Measurements from ENCODE around the gene PLCD3.
A peak's percentile ranks its signal among the peaks of the same experiment; 100 is the strongest.

Gene PLCD3

GRCh38 chr17:45146890-45147580, 14.7 kb upstream of the PLCD3 start:
- peak overlapping the region; percentile 71 for H2BK120ac ChIP-seq (ENCODE audit: low read depth, low read length)
- peak overlapping the region; percentile 73 to 99 for H3K4ac ChIP-seq (ENCODE audit: low read depth in 1 of 2, low read length in 2 of 2)
- H3K27ac ChIP-seq (ENCODE audit: low read length, poor library complexity, severe bottlenecking) = peak overlapping the region; percentile 98
- H2AFZ ChIP-seq (ENCODE audit: low read depth, low read length) = no peak overlapping the region
- H3K14ac ChIP-seq (ENCODE audit: low read length in 2 of 2) = peak overlapping the region in 1 of 2 experiments; percentile 79
- 22% methylated on average over 25 of the region's 29 CpGs for WGBS
- no peaks in the 10 kb centered on the region for H3K27me3 ChIP-seq (ENCODE audit: control insufficient read depth in 1 of 2, insufficient read depth in 1 of 2, low read length in 2 of 2)
- H3K79me1 ChIP-seq (replicated peaks; ENCODE audit: low read length, poor library complexity, severe bottlenecking) = peaks cover 12% of the 10 kb centered on the region
- peak overlapping the region; percentile 68 to 82 for H3K4me3 ChIP-seq (ENCODE audit: insufficient read depth in 1 of 2, low read depth in 1 of 2, low read length in 2 of 2)
- peak overlapping the region; percentile 97 for H3K9ac ChIP-seq (ENCODE audit: low read length)
- peak overlapping the region; percentile 45 for H2AK5ac ChIP-seq (ENCODE audit: low read length, severe bottlenecking)
- peak overlapping the region; percentile 92 for H4K91ac ChIP-seq (ENCODE audit: low read length)
- H2BK12ac ChIP-seq (ENCODE audit: low read length in 2 of 2) = peak overlapping the region in 1 of 2 experiments; percentile 17
- DNase-seq = peak; percentile 76
- H3K18ac ChIP-seq (ENCODE audit: low read depth in 1 of 2, low read length in 2 of 2) = peak overlapping the region; percentile 74 to 86
- H3K4me2 ChIP-seq (ENCODE audit: low read length, poor library complexity, severe bottlenecking) = peak overlapping the region; percentile 69
- H3K4me1 ChIP-seq (ENCODE audit: control insufficient read depth, insufficient read depth, low read depth, low read length) = peaks cover 28% of the 10 kb centered on the region
- peaks cover 0 to 14% of the 10 kb centered on the region in 2 experiments for H3K36me3 ChIP-seq (ENCODE audit: control insufficient read depth in 1 of 2, insufficient read depth in 2 of 2, low read depth in 1 of 2, low read length in 2 of 2)
- H2BK15ac ChIP-seq (ENCODE audit: low read depth, poor library complexity, severe bottlenecking) = no peak overlapping the region
- H4K8ac ChIP-seq (ENCODE audit: low read length) = peak overlapping the region; percentile 98
- no peaks in the 10 kb centered on the region for H3K9me3 ChIP-seq (ENCODE audit: control insufficient read depth, low read length)
- peak overlapping the region in 1 of 2 experiments; percentile 66 for H3K23ac ChIP-seq (ENCODE audit: low read length in 2 of 2)
- H2BK5ac ChIP-seq (ENCODE audit: low read depth, low read length, poor library complexity, severe bottlenecking) = peak overlapping the region; percentile 97

DNA sequence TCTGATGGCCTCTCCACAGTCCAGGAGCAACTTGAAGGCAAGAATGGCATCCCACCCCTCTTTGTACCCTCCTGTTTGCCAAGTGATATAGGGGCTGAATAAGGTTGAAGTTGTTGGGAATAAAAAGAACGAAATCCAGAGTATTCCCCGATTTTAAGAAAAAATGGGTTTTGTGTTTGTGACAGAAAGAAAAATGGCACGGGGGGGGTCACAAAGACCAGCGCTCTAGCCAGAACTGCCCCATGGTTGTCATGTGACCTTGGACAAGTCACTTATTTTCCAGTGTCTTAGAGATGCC, 14.2 kb upstream of the PLCD3 start:
- H3K79me1 ChIP-seq (replicated peaks; ENCODE audit: low read length, poor library complexity, severe bottlenecking) = peaks cover 12% of the 10 kb centered on the region
- no peaks in the 10 kb centered on the region for H3K9me3 ChIP-seq (ENCODE audit: control insufficient read depth, low read length)
- peak overlapping the region; percentile 44 for H2BK120ac ChIP-seq (ENCODE audit: low read depth, low read length)
- no peak overlapping the region for H2AFZ ChIP-seq (ENCODE audit: low read depth, low read length)
- H4K8ac ChIP-seq (ENCODE audit: low read length) = peak overlapping the region; percentile 98
- H2BK12ac ChIP-seq (ENCODE audit: low read length in 2 of 2) = no peak overlapping the region
- 96% methylated on average over 4 of the region's 4 CpGs for WGBS
- peak overlapping the region; percentile 84 for H2BK15ac ChIP-seq (ENCODE audit: low read depth, poor library complexity, severe bottlenecking)
- peaks cover 0 to 14% of the 10 kb centered on the region in 2 experiments for H3K36me3 ChIP-seq (ENCODE audit: control insufficient read depth in 1 of 2, insufficient read depth in 2 of 2, low read depth in 1 of 2, low read length in 2 of 2)
- peak overlapping the region; percentile 68 to 86 for H3K18ac ChIP-seq (ENCODE audit: low read depth in 1 of 2, low read length in 2 of 2)
- H4K91ac ChIP-seq (ENCODE audit: low read length) = peak overlapping the region; percentile 92
- no peaks in the 10 kb centered on the region for H3K27me3 ChIP-seq (ENCODE audit: control insufficient read depth in 1 of 2, insufficient read depth in 1 of 2, low read length in 2 of 2)
- no peak overlapping the region for H3K27ac ChIP-seq (ENCODE audit: low read length, poor library complexity, severe bottlenecking)
- H3K4me3 ChIP-seq (ENCODE audit: insufficient read depth in 1 of 2, low read depth in 1 of 2, low read length in 2 of 2) = peak overlapping the region in 1 of 2 experiments; percentile 82
- peaks cover 28% of the 10 kb centered on the region for H3K4me1 ChIP-seq (ENCODE audit: control insufficient read depth, insufficient read depth, low read depth, low read length)
- no peak overlapping the region for H3K23ac ChIP-seq (ENCODE audit: low read length in 2 of 2)
- peak overlapping the region; percentile 77 to 99 for H3K4ac ChIP-seq (ENCODE audit: low read depth in 1 of 2, low read length in 2 of 2)
- no peak for DNase-seq
- peak overlapping the region; percentile 69 for H3K4me2 ChIP-seq (ENCODE audit: low read length, poor library complexity, severe bottlenecking)
- no peak overlapping the region for H2BK5ac ChIP-seq (ENCODE audit: low read depth, low read length, poor library complexity, severe bottlenecking)
- H3K9ac ChIP-seq (ENCODE audit: low read length) = peak overlapping the region; percentile 97
- peak overlapping the region; percentile 56 for H2AK5ac ChIP-seq (ENCODE audit: low read length, severe bottlenecking)
- no peak overlapping the region for H3K14ac ChIP-seq (ENCODE audit: low read length in 2 of 2)

DNA sequence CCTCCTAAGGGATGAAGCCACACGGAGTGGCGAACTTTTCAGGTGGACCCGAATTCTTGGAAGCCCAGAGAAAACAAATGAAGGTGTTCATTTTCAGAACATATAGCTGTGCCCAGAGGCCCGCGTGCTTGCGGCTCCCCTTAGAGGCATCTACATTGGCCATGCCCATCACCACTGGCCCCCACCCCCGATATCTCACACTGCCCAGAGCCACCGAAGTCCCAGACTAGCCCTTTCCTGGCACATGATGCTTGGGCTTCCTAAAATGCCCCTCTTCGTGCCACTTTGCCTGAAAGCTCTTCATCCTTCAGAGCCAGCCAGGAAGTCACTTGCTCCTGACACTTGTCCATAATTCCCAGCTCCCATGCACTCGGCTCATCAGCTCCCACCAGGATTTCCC, 13.9 kb upstream of the PLCD3 start:
- Histone ChIP-seq H2AFZ (ENCODE audit: low read depth, low read length) (no peak overlapping the region), H3K23ac (ENCODE audit: low read length in 2 of 2) (no peak overlapping the region), H2BK15ac (ENCODE audit: low read depth, poor library complexity, severe bottlenecking) (peak overlapping the region; percentile 84), H3K27me3 (ENCODE audit: control insufficient read depth in 1 of 2, insufficient read depth in 1 of 2, low read length in 2 of 2) (no peaks in the 10 kb centered on the region), H2BK5ac (ENCODE audit: low read depth, low read length, poor library complexity, severe bottlenecking) (no peak overlapping the region), H3K36me3 (ENCODE audit: control insufficient read depth in 1 of 2, insufficient read depth in 2 of 2, low read depth in 1 of 2, low read length in 2 of 2) (peaks cover 0 to 14% of the 10 kb centered on the region in 2 experiments), H3K9ac (ENCODE audit: low read length) (peak overlapping the region; percentile 97), H3K4me1 (ENCODE audit: control insufficient read depth, insufficient read depth, low read depth, low read length) (peaks cover 28% of the 10 kb centered on the region), H2BK120ac (ENCODE audit: low read depth, low read length) (peak overlapping the region; percentile 44), H3K79me1 (replicated peaks; ENCODE audit: low read length, poor library complexity, severe bottlenecking) (peaks cover 12% of the 10 kb centered on the region), H4K8ac (ENCODE audit: low read length) (peak overlapping the region; percentile 7), H3K14ac (ENCODE audit: low read length in 2 of 2) (peak overlapping the region in 1 of 2 experiments; percentile 38), H2AK5ac (ENCODE audit: low read length, severe bottlenecking) (peak overlapping the region; percentile 56), H3K4me2 (ENCODE audit: low read length, poor library complexity, severe bottlenecking) (no peak overlapping the region), H2BK12ac (ENCODE audit: low read length in 2 of 2) (no peak overlapping the region), H3K18ac (ENCODE audit: low read depth in 1 of 2, low read length in 2 of 2) (peak overlapping the region in 1 of 2 experiments; percentile 60), H4K91ac (ENCODE audit: low read length) (peak overlapping the region; percentile 47), H3K27ac (ENCODE audit: low read length, poor library complexity, severe bottlenecking) (no peak overlapping the region), H3K4me3 (ENCODE audit: insufficient read depth in 1 of 2, low read depth in 1 of 2, low read length in 2 of 2) (peak overlapping the region in 1 of 2 experiments; percentile 82), H3K4ac (ENCODE audit: low read depth in 1 of 2, low read length in 2 of 2) (peak overlapping the region in 1 of 2 experiments; percentile 77), H3K9me3 (ENCODE audit: control insufficient read depth, low read length) (no peaks in the 10 kb centered on the region)
- DNase-seq = no peak
- WGBS = 96% methylated on average over 10 of the region's 10 CpGs

DNA sequence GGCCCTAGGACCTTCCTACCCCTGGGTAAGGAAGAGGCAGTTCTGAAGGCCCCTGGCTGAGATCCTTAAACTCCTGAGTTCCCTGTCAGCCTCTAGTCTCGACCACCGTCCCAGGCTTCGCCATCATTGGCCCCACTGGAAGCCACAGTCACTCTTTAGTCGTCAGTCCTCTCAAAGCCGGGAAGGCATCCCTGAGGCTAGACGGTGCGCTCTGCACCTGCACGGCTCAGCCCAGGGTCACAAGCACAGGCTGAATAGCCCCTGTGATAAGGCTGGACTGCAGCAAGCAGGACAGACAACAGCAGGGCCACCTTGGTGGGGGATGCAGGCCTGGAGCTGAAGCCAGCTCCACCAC, 12.7 kb upstream of the PLCD3 start:
- H3K27ac ChIP-seq (ENCODE audit: low read length, poor library complexity, severe bottlenecking) = no peak overlapping the region
- H3K4me3 ChIP-seq (ENCODE audit: insufficient read depth in 1 of 2, low read depth in 1 of 2, low read length in 2 of 2) = peak overlapping the region in 1 of 2 experiments; percentile 58
- 94% methylated on average over 8 of the region's 8 CpGs for WGBS
- peaks cover 0 to 13% of the 10 kb centered on the region in 2 experiments for H3K36me3 ChIP-seq (ENCODE audit: control insufficient read depth in 1 of 2, insufficient read depth in 2 of 2, low read depth in 1 of 2, low read length in 2 of 2)
- H3K18ac ChIP-seq (ENCODE audit: low read depth in 1 of 2, low read length in 2 of 2) = no peak overlapping the region
- peak overlapping the region; percentile 79 to 90 for H2BK12ac ChIP-seq (ENCODE audit: low read length in 2 of 2)
- peak overlapping the region; percentile 87 for H4K91ac ChIP-seq (ENCODE audit: low read length)
- no peak overlapping the region for H3K14ac ChIP-seq (ENCODE audit: low read length in 2 of 2)
- peaks cover 28% of the 10 kb centered on the region for H3K4me1 ChIP-seq (ENCODE audit: control insufficient read depth, insufficient read depth, low read depth, low read length)
- peak overlapping the region in 1 of 2 experiments; percentile 90 for H3K23ac ChIP-seq (ENCODE audit: low read length in 2 of 2)
- H3K4me2 ChIP-seq (ENCODE audit: low read length, poor library complexity, severe bottlenecking) = no peak overlapping the region
- no peak overlapping the region for H2BK120ac ChIP-seq (ENCODE audit: low read depth, low read length)
- H2AFZ ChIP-seq (ENCODE audit: low read depth, low read length) = no peak overlapping the region
- peak overlapping the region; percentile 92 for H3K9ac ChIP-seq (ENCODE audit: low read length)
- peak overlapping the region; percentile 84 for H2AK5ac ChIP-seq (ENCODE audit: low read length, severe bottlenecking)
- H3K27me3 ChIP-seq (ENCODE audit: control insufficient read depth in 1 of 2, insufficient read depth in 1 of 2, low read length in 2 of 2) = no peaks in the 10 kb centered on the region
- H2BK15ac ChIP-seq (ENCODE audit: low read depth, poor library complexity, severe bottlenecking) = no peak overlapping the region
- H2BK5ac ChIP-seq (ENCODE audit: low read depth, low read length, poor library complexity, severe bottlenecking) = no peak overlapping the region
- H4K8ac ChIP-seq (ENCODE audit: low read length) = peak overlapping the region; percentile 58
- no peaks in the 10 kb centered on the region for H3K9me3 ChIP-seq (ENCODE audit: control insufficient read depth, low read length)
- no peak for DNase-seq
- H3K79me1 ChIP-seq (replicated peaks; ENCODE audit: low read length, poor library complexity, severe bottlenecking) = peaks cover 12% of the 10 kb centered on the region
- H3K4ac ChIP-seq (ENCODE audit: low read depth in 1 of 2, low read length in 2 of 2) = peak overlapping the region in 1 of 2 experiments; percentile 24

Data from mesenchymal stem cell (in vitro differentiated cells and primary cell).